ENCODE results near the gene NOP53.

GRCh38 chr19:47758443-47758804 is 13.1 kb downstream of the NOP53 start:
- no peak for TF ChIP-seq POLR2AphosphoS5 (IDR thresholded peaks at IDR 0.05)
- no peak for TF ChIP-seq CTCF (IDR thresholded peaks at IDR 0.05; ENCODE audit: poor library complexity, severe bottlenecking)
